ENCODE measurements around the gene SLC4A4.

The SLC4A4 gene

DNA sequence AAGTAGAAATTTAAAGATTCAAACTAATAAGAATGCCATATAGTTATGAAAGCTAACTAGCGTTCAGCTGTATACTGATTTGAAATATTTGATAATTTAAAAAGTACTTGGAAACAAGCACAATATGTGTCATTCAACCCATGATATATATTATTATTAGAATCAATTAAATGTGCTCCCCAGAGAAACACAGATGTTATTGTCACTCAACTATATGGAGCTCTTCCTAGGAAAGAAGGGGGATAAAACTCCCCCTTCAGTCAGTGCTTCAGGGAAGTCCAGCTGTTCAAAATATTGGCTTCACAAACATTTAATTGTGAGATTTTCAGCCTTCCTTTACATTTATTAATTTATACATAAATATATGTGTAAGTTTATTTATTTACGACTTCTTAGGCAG lies 135.9 kb downstream of the SLC4A4 start:
- no peaks in the 10 kb centered on the region for H3K4me1 ChIP-seq (ENCODE audit: control insufficient read depth in 2 of 2, insufficient read depth in 2 of 2, low read length in 2 of 2)
- no peaks in the 10 kb centered on the region for H3K9me3 ChIP-seq (ENCODE audit: control insufficient read depth in 2 of 2, low read length in 2 of 2)
- H3K27me3 ChIP-seq (ENCODE audit: control insufficient read depth in 2 of 2, insufficient read depth in 2 of 2, low read length in 2 of 2), result no peaks in the 10 kb centered on the region
- H3K36me3 ChIP-seq (ENCODE audit: control insufficient read depth in 2 of 2, insufficient read depth in 2 of 2, low read length in 2 of 2), result peaks cover 10 to 24% of the 10 kb centered on the region in 2 donors
- H3K27ac ChIP-seq (ENCODE audit: low read depth in 2 of 2, low read length in 2 of 2), result no peak overlapping the region
- H3K9ac ChIP-seq (ENCODE audit: low read depth in 1 of 2, low read length in 2 of 2), result no peak overlapping the region
- no peak overlapping the region for H3K4me3 ChIP-seq (ENCODE audit: low read length in 2 of 2)

DNA sequence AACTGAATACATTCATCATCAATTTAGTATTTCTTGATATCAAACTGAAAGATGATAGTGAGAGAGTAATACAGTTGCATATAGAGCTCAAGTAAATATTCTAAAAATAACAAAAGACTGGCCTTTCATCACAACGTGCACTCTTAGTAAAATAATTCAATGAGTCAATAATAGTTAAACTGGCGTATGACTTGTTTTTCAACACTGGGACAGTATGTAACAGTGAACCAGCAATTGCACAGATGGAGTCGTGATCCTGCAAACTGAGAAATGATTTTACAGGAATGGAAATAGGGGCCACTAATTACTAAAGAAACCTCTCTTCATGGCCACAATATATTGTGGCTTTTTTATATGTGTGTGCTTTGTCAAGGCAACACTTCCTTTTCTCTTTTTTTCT lies 137.4 kb downstream of the SLC4A4 start:
- Histone ChIP-seq H3K4me1 (ENCODE audit: control insufficient read depth in 2 of 2, insufficient read depth in 2 of 2, low read length in 2 of 2) (no peaks in the 10 kb centered on the region), H3K4me3 (ENCODE audit: low read length in 2 of 2) (no peak overlapping the region), H3K9me3 (ENCODE audit: control insufficient read depth in 2 of 2, low read length in 2 of 2) (no peaks in the 10 kb centered on the region), H3K27me3 (ENCODE audit: control insufficient read depth in 2 of 2, insufficient read depth in 2 of 2, low read length in 2 of 2) (no peaks in the 10 kb centered on the region), H3K36me3 (ENCODE audit: control insufficient read depth in 2 of 2, insufficient read depth in 2 of 2, low read length in 2 of 2) (peaks cover 6 to 25% of the 10 kb centered on the region in 2 donors), H3K27ac (ENCODE audit: low read depth in 2 of 2, low read length in 2 of 2) (no peak overlapping the region), H3K9ac (ENCODE audit: low read depth in 1 of 2, low read length in 2 of 2) (no peak overlapping the region)

DNA sequence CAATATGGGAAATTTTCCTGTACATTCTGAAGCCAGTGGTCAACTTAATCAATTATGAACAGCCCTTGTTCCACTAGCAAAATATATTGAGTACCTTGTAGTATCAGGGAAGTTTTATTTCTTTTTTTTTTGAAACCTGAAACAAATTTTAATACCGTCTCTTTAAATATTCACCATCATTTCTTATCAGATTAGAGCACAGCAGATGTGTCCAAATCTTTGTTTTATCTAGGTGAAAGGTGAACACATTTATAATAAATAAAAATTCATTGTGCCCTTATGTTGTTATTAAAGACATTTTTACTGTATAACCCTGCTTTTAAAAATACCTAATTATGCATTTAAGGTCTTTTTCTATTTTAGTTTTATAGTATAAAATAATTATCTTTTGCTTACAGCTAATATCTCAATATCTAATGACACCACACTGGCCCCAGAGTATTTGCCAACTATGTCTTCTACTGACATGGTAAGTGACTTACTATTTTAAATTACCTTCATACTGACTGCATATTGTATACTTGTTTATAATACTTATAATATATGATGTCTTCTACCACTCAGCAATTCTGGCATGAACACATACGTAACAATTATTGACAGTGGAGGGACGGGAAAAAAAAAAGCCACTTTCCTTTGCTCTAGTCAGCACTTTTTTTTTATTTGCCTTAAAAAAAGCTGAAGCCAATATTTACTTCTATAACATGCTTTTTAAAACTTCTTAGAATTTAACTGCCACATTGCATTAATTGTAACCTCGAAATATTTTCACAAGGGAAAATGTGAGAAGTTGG lies 147.9 kb downstream of the SLC4A4 start:
- Histone ChIP-seq H3K36me3 (ENCODE audit: control insufficient read depth in 2 of 2, insufficient read depth in 2 of 2, low read length in 2 of 2) (peaks cover 9 to 20% of the 10 kb centered on the region in 2 donors), H3K4me3 (ENCODE audit: low read length in 2 of 2) (no peak overlapping the region), H3K27me3 (ENCODE audit: control insufficient read depth in 2 of 2, insufficient read depth in 2 of 2, low read length in 2 of 2) (no peaks in the 10 kb centered on the region), H3K4me1 (ENCODE audit: control insufficient read depth in 2 of 2, insufficient read depth in 2 of 2, low read length in 2 of 2) (no peaks in the 10 kb centered on the region), H3K9me3 (ENCODE audit: control insufficient read depth in 2 of 2, low read length in 2 of 2) (no peaks in the 10 kb centered on the region), H3K27ac (ENCODE audit: low read depth in 2 of 2, low read length in 2 of 2) (no peak overlapping the region), H3K9ac (ENCODE audit: low read depth in 1 of 2, low read length in 2 of 2) (no peak overlapping the region)

DNA sequence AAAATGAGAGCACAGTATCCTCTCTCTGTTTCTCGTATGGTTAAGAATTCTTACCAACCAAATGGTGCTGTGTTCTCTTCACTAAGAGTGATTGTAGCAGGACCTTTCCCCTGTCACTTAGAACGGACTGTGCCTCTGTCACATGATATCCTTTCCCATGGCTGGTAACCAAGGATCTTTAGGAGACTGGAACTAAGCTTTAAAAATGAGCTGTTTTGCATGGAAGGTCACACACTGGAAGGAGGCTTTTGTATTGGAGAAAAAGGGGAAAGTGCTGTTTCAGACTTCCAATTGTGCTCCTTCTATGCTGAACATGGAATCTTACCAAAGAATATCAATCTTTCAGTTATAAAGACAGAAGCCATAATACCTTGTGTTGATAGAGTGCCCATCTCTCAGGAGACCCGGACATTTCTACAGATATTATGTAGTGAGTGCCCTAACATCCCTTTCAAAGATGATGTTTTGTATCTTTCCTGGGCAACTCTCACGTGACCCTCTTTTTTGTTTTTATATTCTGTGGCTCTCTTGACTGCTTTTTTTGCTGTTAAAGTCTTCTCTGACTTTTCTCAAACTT lies 148.6 kb downstream of the SLC4A4 start:
- Histone ChIP-seq H3K27me3 (ENCODE audit: control insufficient read depth in 2 of 2, insufficient read depth in 2 of 2, low read length in 2 of 2) (no peaks in the 10 kb centered on the region), H3K9ac (ENCODE audit: low read depth in 1 of 2, low read length in 2 of 2) (no peak overlapping the region), H3K4me3 (ENCODE audit: low read length in 2 of 2) (no peak overlapping the region), H3K36me3 (ENCODE audit: control insufficient read depth in 2 of 2, insufficient read depth in 2 of 2, low read length in 2 of 2) (peaks cover 9 to 19% of the 10 kb centered on the region in 2 donors), H3K9me3 (ENCODE audit: control insufficient read depth in 2 of 2, low read length in 2 of 2) (no peaks in the 10 kb centered on the region), H3K27ac (ENCODE audit: low read depth in 2 of 2, low read length in 2 of 2) (no peak overlapping the region), H3K4me1 (ENCODE audit: control insufficient read depth in 2 of 2, insufficient read depth in 2 of 2, low read length in 2 of 2) (no peaks in the 10 kb centered on the region)

DNA sequence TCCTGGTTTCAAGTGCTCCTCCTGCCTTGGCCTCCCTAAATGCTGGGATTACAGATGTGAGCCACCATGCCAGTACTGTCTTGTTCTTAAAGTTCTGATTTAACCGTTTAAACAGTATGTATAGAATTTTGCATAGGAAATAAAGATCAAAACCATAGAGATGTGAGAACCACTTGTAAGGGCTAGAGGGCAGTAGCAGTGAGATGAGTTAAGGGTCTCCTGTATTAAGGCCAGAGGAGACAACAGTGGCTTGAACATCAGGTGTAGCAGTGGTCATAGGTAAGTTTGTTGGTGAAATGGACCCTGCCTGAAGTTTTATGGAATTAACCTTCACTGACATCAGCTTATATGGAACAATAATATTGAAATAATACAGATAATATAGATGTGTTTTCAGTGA lies 155.7 kb downstream of the SLC4A4 start:
- Histone ChIP-seq H3K4me3 (ENCODE audit: low read length in 2 of 2) (no peak overlapping the region), H3K27me3 (ENCODE audit: control insufficient read depth in 2 of 2, insufficient read depth in 2 of 2, low read length in 2 of 2) (no peaks in the 10 kb centered on the region), H3K9me3 (ENCODE audit: control insufficient read depth in 2 of 2, low read length in 2 of 2) (no peaks in the 10 kb centered on the region), H3K4me1 (ENCODE audit: control insufficient read depth in 2 of 2, insufficient read depth in 2 of 2, low read length in 2 of 2) (peaks cover 0 to 3% of the 10 kb centered on the region in 2 donors), H3K27ac (ENCODE audit: low read depth in 2 of 2, low read length in 2 of 2) (no peak overlapping the region), H3K36me3 (ENCODE audit: control insufficient read depth in 2 of 2, insufficient read depth in 2 of 2, low read length in 2 of 2) (peaks cover 5 to 9% of the 10 kb centered on the region in 2 donors), H3K9ac (ENCODE audit: low read depth in 1 of 2, low read length in 2 of 2) (no peak overlapping the region)

DNA sequence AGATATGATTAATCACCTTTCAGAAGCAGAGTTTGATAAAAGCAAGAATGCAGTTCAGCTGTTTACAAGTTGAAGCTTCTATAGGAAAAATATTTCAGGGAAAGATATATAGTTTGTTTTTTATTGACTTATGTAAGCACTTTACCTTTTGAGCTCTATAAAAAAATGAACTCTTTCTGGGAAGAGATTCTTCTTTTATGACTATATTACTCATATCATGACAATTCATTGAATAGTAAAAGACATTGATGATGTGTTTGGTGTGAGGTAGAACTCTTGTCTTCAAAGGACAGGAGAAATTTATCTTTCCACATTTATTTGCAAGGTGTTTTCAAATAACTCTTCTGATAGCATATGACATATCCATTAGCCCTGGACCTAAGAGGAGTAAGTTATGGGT lies 156.6 kb downstream of the SLC4A4 start:
- H3K9ac ChIP-seq (ENCODE audit: low read depth in 1 of 2, low read length in 2 of 2), result no peak overlapping the region
- H3K27ac ChIP-seq (ENCODE audit: low read depth in 2 of 2, low read length in 2 of 2), result no peak overlapping the region
- H3K4me3 ChIP-seq (ENCODE audit: low read length in 2 of 2), result no peak overlapping the region
- no peaks in the 10 kb centered on the region for H3K9me3 ChIP-seq (ENCODE audit: control insufficient read depth in 2 of 2, low read length in 2 of 2)
- H3K36me3 ChIP-seq (ENCODE audit: control insufficient read depth in 2 of 2, insufficient read depth in 2 of 2, low read length in 2 of 2), result peaks cover 5 to 6% of the 10 kb centered on the region in 2 donors
- H3K27me3 ChIP-seq (ENCODE audit: control insufficient read depth in 2 of 2, insufficient read depth in 2 of 2, low read length in 2 of 2), result no peaks in the 10 kb centered on the region
- peaks cover 0 to 3% of the 10 kb centered on the region in 2 donors for H3K4me1 ChIP-seq (ENCODE audit: control insufficient read depth in 2 of 2, insufficient read depth in 2 of 2, low read length in 2 of 2)

DNA sequence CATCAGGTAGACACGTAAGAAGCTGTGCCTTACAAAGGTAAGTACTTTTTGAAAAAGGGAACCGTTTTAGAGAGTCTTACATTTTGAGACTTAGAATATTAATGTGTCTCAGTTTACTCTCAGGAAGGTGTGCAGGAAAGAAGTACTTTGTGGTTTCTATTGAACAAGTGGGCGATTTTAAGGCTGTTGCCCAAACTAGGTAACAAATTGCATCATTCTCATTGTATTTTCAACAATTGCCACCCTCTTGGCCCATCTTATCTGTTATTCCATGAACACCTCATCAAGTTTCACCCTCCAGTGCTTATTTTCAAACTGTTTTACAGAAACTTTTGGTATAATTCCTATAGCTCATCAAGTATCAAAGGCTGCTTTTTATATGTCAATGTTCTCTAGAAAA lies 158.3 kb downstream of the SLC4A4 start:
- peaks cover 0 to 3% of the 10 kb centered on the region in 2 donors for H3K4me1 ChIP-seq (ENCODE audit: control insufficient read depth in 2 of 2, insufficient read depth in 2 of 2, low read length in 2 of 2)
- H3K4me3 ChIP-seq (ENCODE audit: low read length in 2 of 2), result no peak overlapping the region
- H3K36me3 ChIP-seq (ENCODE audit: control insufficient read depth in 2 of 2, insufficient read depth in 2 of 2, low read length in 2 of 2), result peaks cover 0 to 2% of the 10 kb centered on the region in 2 donors
- no peaks in the 10 kb centered on the region for H3K9me3 ChIP-seq (ENCODE audit: control insufficient read depth in 2 of 2, low read length in 2 of 2)
- no peak overlapping the region for H3K9ac ChIP-seq (ENCODE audit: low read depth in 1 of 2, low read length in 2 of 2)
- H3K27ac ChIP-seq (ENCODE audit: low read depth in 2 of 2, low read length in 2 of 2), result no peak overlapping the region
- H3K27me3 ChIP-seq (ENCODE audit: control insufficient read depth in 2 of 2, insufficient read depth in 2 of 2, low read length in 2 of 2), result no peaks in the 10 kb centered on the region

DNA sequence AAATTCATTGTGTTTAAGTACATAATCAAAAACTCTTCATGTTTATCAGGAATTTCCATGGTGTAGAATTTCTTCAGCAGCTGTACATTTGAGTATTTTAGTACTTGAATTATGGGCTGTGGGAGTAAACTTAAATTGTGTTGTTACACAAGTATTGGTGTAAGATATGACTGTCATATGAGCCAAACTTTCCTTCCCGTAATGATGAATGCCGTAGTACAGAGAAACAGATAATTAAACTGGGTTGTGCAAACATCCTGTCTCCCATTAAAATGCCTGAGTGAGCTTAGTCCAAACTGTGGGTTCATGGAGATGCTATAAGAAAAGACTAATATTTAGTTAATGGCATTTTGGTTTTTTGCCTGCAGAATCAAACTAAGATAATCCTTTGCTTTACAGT lies 159.2 kb downstream of the SLC4A4 start:
- Histone ChIP-seq H3K9ac (ENCODE audit: low read depth in 1 of 2, low read length in 2 of 2) (no peak overlapping the region), H3K36me3 (ENCODE audit: control insufficient read depth in 2 of 2, insufficient read depth in 2 of 2, low read length in 2 of 2) (peaks cover 0 to 2% of the 10 kb centered on the region in 2 donors), H3K9me3 (ENCODE audit: control insufficient read depth in 2 of 2, low read length in 2 of 2) (no peaks in the 10 kb centered on the region), H3K4me3 (ENCODE audit: low read length in 2 of 2) (no peak overlapping the region), H3K4me1 (ENCODE audit: control insufficient read depth in 2 of 2, insufficient read depth in 2 of 2, low read length in 2 of 2) (peaks cover 0 to 3% of the 10 kb centered on the region in 2 donors), H3K27me3 (ENCODE audit: control insufficient read depth in 2 of 2, insufficient read depth in 2 of 2, low read length in 2 of 2) (no peaks in the 10 kb centered on the region), H3K27ac (ENCODE audit: low read depth in 2 of 2, low read length in 2 of 2) (no peak overlapping the region)

DNA sequence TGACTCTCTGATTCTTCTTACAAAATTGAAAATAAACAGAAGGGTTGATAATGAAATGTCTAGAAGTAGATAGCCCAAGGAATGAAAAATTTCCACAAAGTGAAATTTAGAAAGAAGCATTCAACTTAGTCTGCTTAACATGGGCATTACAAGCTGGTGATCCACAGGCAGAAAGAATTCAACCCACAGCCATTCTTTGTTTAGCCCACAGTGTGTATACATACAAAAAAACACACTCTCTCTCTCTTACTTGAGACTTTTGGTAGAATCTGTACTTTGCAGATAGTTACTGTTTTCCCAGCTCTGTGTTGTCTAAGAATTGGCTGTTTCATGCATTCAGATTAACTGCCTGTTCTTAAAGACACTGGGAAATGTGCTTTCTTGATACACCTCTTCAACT lies 159.8 kb downstream of the SLC4A4 start:
- H3K27me3 ChIP-seq (ENCODE audit: control insufficient read depth in 2 of 2, insufficient read depth in 2 of 2, low read length in 2 of 2), result no peaks in the 10 kb centered on the region
- H3K4me3 ChIP-seq (ENCODE audit: low read length in 2 of 2), result no peak overlapping the region
- peaks cover 0 to 3% of the 10 kb centered on the region in 2 donors for H3K4me1 ChIP-seq (ENCODE audit: control insufficient read depth in 2 of 2, insufficient read depth in 2 of 2, low read length in 2 of 2)
- H3K9ac ChIP-seq (ENCODE audit: low read depth in 1 of 2, low read length in 2 of 2), result no peak overlapping the region
- H3K9me3 ChIP-seq (ENCODE audit: control insufficient read depth in 2 of 2, low read length in 2 of 2), result no peaks in the 10 kb centered on the region
- no peak overlapping the region for H3K27ac ChIP-seq (ENCODE audit: low read depth in 2 of 2, low read length in 2 of 2)
- peaks cover 0 to 2% of the 10 kb centered on the region in 2 donors for H3K36me3 ChIP-seq (ENCODE audit: control insufficient read depth in 2 of 2, insufficient read depth in 2 of 2, low read length in 2 of 2)

DNA sequence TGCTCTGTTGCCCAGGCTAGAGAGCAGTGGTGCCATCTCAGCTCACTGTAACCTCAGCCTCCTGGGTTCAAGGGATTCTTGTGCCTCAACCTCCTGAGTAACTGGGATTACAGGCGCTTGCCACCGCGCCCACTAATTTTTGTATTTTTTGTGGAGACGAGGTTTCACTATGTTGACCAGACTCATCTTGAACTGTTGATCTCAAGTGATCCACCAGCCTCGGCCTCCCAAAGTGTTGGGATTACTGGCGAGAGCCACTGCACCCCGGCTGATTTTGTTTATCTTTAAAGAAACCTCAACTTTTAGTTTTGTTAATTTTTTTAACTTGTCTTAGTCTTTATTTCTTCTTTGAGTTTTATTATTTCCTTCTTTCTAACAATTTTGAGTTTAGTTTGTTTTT lies 163.2 kb downstream of the SLC4A4 start:
- Histone ChIP-seq H3K27me3 (ENCODE audit: control insufficient read depth in 2 of 2, insufficient read depth in 2 of 2, low read length in 2 of 2) (no peaks in the 10 kb centered on the region), H3K9ac (ENCODE audit: low read depth in 1 of 2, low read length in 2 of 2) (no peak overlapping the region)

More for the DNA sequence above, 163.2 kb downstream of the SLC4A4 start:
- Histone ChIP-seq H3K36me3 (ENCODE audit: control insufficient read depth in 2 of 2, insufficient read depth in 2 of 2, low read length in 2 of 2) (peaks cover 2 to 5% of the 10 kb centered on the region in 2 donors), H3K4me3 (ENCODE audit: low read length in 2 of 2) (no peak overlapping the region), H3K9me3 (ENCODE audit: control insufficient read depth in 2 of 2, low read length in 2 of 2) (no peaks in the 10 kb centered on the region), H3K4me1 (ENCODE audit: control insufficient read depth in 2 of 2, insufficient read depth in 2 of 2, low read length in 2 of 2) (peaks cover 0 to 3% of the 10 kb centered on the region in 2 donors), H3K27ac (ENCODE audit: low read depth in 2 of 2, low read length in 2 of 2) (no peak overlapping the region)

All from mucosa of rectum (tissue), 2 donors.